B cell (primary cell): Measurements from ENCODE around the gene RBM26. TPM values are rescaled to one million over a fixed set of nuclear protein-coding genes. Genes with fewer than 3 reads are reported as not detected.

Source experiments
- ATAC-seq: fragments of 200-7000 bp; cut with Tn5 transposase; one replicate; pipeline ENCODE4 v1.10.0; 2021; ENCODE audit warnings: low read depth, mild to moderate bottlenecking, moderate number of reproducible peaks, moderate library complexity
- CTCF ChIA-PET: fragments of 350-600 bp; sonication (Branson Sonifier 250); formaldehyde crosslinking; loops from one replicate; lab custom pipeline; 2021; ENCODE audit warnings: antibody characterized with exemption, inconsistent platforms; lab: Charles Lee
- POLR2A ChIA-PET: fragments of 350-600 bp; sonication (Branson Sonifier 250); formaldehyde crosslinking; loops from one replicate; lab custom pipeline; 2021; ENCODE audit warnings: antibody characterized with exemption; lab: Charles Lee
- DNase-seq: peaks from one replicate; pipeline ENCODE4 v3.0.0; 2013
- H2AFZ ChIP-seq: 2 replicates; pipeline ENCODE4 v1.6.1; 2012; ENCODE audit warnings: mild to moderate bottlenecking, low read depth, low read length; ENCODE audit not compliant: insufficient read depth, poor library complexity, severe bottlenecking
- H3K27ac ChIP-seq, 2 donors: 1 replicate in 1 of 2; 2 replicates in 1 of 2; pipeline ENCODE4 v1.5.1; 2012 to 2013; ENCODE audit warnings: low read length in 2 of 2, mild to moderate bottlenecking in 2 of 2, moderate library complexity in 1 of 2
- H3K27me3 ChIP-seq, 4 experiments: fragments of 200-600 bp in 1 of 4; sonication (generic) in 1 of 4; replicated peaks in 1 of 4; 1 replicate in 2 of 4; 2 replicates in 2 of 4; pipeline versions ENCODE4 v1.6.1 to v1.7.0; 2013 to 2016; ENCODE audit warnings: low read length in 3 of 4, mild to moderate bottlenecking in 2 of 4, mixed read lengths in 1 of 4, moderate library complexity in 1 of 4; ENCODE audit not compliant: insufficient read depth in 4 of 4, control insufficient read depth in 3 of 4; ENCODE audit errors: control extremely low read depth in 1 of 4
- H3K36me3 ChIP-seq, 2 experiments: replicated peaks in 1 of 2; 1 replicate in 1 of 2; 2 replicates in 1 of 2; pipeline versions ENCODE4 v1.6.1 to v1.7.1; 2013; ENCODE audit warnings: low read length in 1 of 2; ENCODE audit not compliant: insufficient read depth in 2 of 2, control insufficient read depth in 1 of 2; ENCODE audit errors: control extremely low read depth in 1 of 2, extremely low read depth in 1 of 2
- H3K4me1 ChIP-seq, 2 donors: fragments of 200-600 bp in 1 of 2; sonication (generic) in 1 of 2; 1 replicate in 1 of 2; 2 replicates in 1 of 2; pipeline versions ENCODE4 v1.5.1 to v1.6.1; 2013 to 2017; ENCODE audit warnings: low read length in 2 of 2; ENCODE audit not compliant: control insufficient read depth in 2 of 2, insufficient read depth in 2 of 2
- H3K4me2 ChIP-seq: replicated peaks from 2 replicates; pipeline ENCODE3; 2012; ENCODE audit warnings: mild to moderate bottlenecking, low read depth, low read length; ENCODE audit not compliant: poor library complexity, severe bottlenecking
- H3K4me3 ChIP-seq, 5 experiments: fragments of 200-600 bp in 1 of 5; sonication (generic) in 1 of 5; 1 replicate in 3 of 5; 2 replicates in 2 of 5; pipeline versions ENCODE4 v1.5.1 to v1.7.0; 2011 to 2016; ENCODE audit warnings: low read length in 4 of 5, mild to moderate bottlenecking in 4 of 5, low read depth in 2 of 5, control low read depth in 1 of 5, moderate library complexity in 1 of 5; ENCODE audit not compliant: insufficient read depth in 1 of 5; ENCODE audit errors: control extremely low read depth in 1 of 5, extremely low read depth in 1 of 5
- H3K79me2 ChIP-seq: fragments of 200-600 bp; sonication (generic); one replicate; pipeline ENCODE4 v1.6.0; 2016; ENCODE audit warnings: low read length; ENCODE audit not compliant: control insufficient read depth, insufficient read depth
- H3K9ac ChIP-seq: fragments of 200-600 bp; sonication (generic); 2 replicates; pipeline ENCODE4 v1.6.1; 2017; ENCODE audit warnings: mild to moderate bottlenecking, low read length, moderate library complexity
- H3K9me3 ChIP-seq, 3 donors: one replicate each; pipeline versions ENCODE4 v1.6.1 to v1.7.1; 2013; ENCODE audit warnings: low read length in 2 of 3; ENCODE audit not compliant: control insufficient read depth in 2 of 3, insufficient read depth in 1 of 3; ENCODE audit errors: control extremely low read depth in 1 of 3
- H4K20me1 ChIP-seq: 2 replicates; pipeline ENCODE4 v1.6.0; 2012; ENCODE audit warnings: mild to moderate bottlenecking, low read length; ENCODE audit not compliant: insufficient read depth, control insufficient read depth, poor library complexity, severe bottlenecking
- H3K27ac Mint-ChIP-seq: one replicate; pipeline ENCODE4 v1.8.0; 2021; ENCODE audit warnings: mixed read lengths
- H3K27me3 Mint-ChIP-seq: one replicate; pipeline ENCODE4 v1.8.0; 2021; ENCODE audit warnings: mixed read lengths
- H3K4me1 Mint-ChIP-seq: one replicate; pipeline ENCODE4 v1.8.0; 2021; ENCODE audit warnings: mixed read lengths
- H3K4me3 Mint-ChIP-seq: one replicate; pipeline ENCODE4 v1.8.0; 2021; ENCODE audit warnings: mixed read lengths
- H3K9me3 Mint-ChIP-seq: one replicate; pipeline ENCODE4 v1.8.0; 2022; ENCODE audit warnings: mixed read lengths; ENCODE audit not compliant: insufficient read depth
- CTCF ChIP-seq: fragments of 200-600 bp; IDR thresholded peaks from one replicate; pipeline ENCODE4 v1.8.0; 2022; ENCODE audit warnings: antibody characterized with exemption, mild to moderate bottlenecking
- EZH2 ChIP-seq: IDR thresholded peaks from 2 replicates; pipeline ENCODE4 v1.6.1; 2012; ENCODE audit warnings: borderline replicate concordance, low read depth, mild to moderate bottlenecking, moderate library complexity, low read length; ENCODE audit not compliant: insufficient read depth, poor library complexity, severe bottlenecking
- WGBS: methylation state at CpG from one replicate; pipeline ENCODE4 v1.1.5; 2013; ENCODE audit warnings: missing lambda C conversion rate; ENCODE audit not compliant: insufficient coverage; 5-methylcytosine and 5-hydroxymethylcytosine counted together
- intact Hi-C: fragments of 100-400 bp; cut with micrococcal nuclease; formaldehyde crosslinking; loops from one replicate; pipeline ENCODE4 v1.10.0; 2022
- polyA plus RNA-seq: library from polyadenylated mRNA; depleted of rRNA; stranded (reverse); fragments of >200 nt; gene quantifications from 2 replicates; pipeline ENCODE4 v1.2.3, GENCODE V29; 2012
- total RNA-seq, 2 donors: library from RNA; stranded (reverse); fragments of 120-200 nt in 1 of 2; gene quantifications; 1 replicate in 1 of 2; 2 replicates in 1 of 2; pipeline versions ENCODE4 v1.2.3 to v1.2.4, GENCODE V29; 2013 to 2022

Gene RBM26
- total and polyA plus RNA-seq, 2 donors (not counting 1 experiment from before 2014, with no cell fraction given) = 34.5 to 159 TPM

GRCh38 chr13:79361299-79361698 is 44.8 kb downstream of the RBM26 start:
- no peak overlapping the region for H3K4me3 Mint-ChIP-seq
- Histone ChIP-seq H3K4me1 (peaks cover 0 to 5% of the 10 kb centered on the region in 2 donors), H3K79me2 (peaks cover 24% of the 10 kb centered on the region), H3K9ac (no peak overlapping the region), H3K4me3 (no peak overlapping the region), H3K4me2 (no peak overlapping the region), H4K20me1 (no peaks in the 10 kb centered on the region), H3K9me3 (no peaks in the 10 kb centered on the region), H3K36me3 (peaks cover 24 to 75% of the 10 kb centered on the region in 2 experiments), H3K27ac (no peak overlapping the region), H2AFZ (no peak overlapping the region), H3K27me3 (no peaks in the 10 kb centered on the region)
- no peak for DNase-seq
- H3K9me3 Mint-ChIP-seq = no peaks in the 10 kb centered on the region
- no peaks in the 10 kb centered on the region for H3K27me3 Mint-ChIP-seq
- no peak overlapping the region for H3K27ac Mint-ChIP-seq
- 100% methylated on average over 2 of the region's 3 CpGs for WGBS
- TF ChIP-seq CTCF = no peak
- no peak for TF ChIP-seq EZH2
- peaks cover 13% of the 10 kb centered on the region for H3K4me1 Mint-ChIP-seq
- intact Hi-C loops = loop anchor here (5.0 kb wide), 1 partner anchor 34 kb away; no protein-coding TSS in a partner anchor
- ChIA-PET CTCF (interaction anchor here (1.4 kb wide), 1 partner anchor 33 kb away, joined by 3 read pairs; no protein-coding TSS in a partner anchor), POLR2A (no interaction called here)
- no peak for ATAC-seq

GRCh38 chr13:79360095-79360494 is 46.0 kb downstream of the RBM26 start:
- Mint-ChIP-seq H3K4me1 (peaks cover 13% of the 10 kb centered on the region), H3K27me3 (no peaks in the 10 kb centered on the region), H3K27ac (no peak overlapping the region), H3K4me3 (no peak overlapping the region), H3K9me3 (no peaks in the 10 kb centered on the region)
- Histone ChIP-seq H3K4me3 (no peak overlapping the region), H3K36me3 (peaks cover 15 to 76% of the 10 kb centered on the region in 2 experiments), H3K9me3 (no peaks in the 10 kb centered on the region), H2AFZ (no peak overlapping the region), H3K79me2 (peaks cover 24% of the 10 kb centered on the region), H3K4me2 (no peak overlapping the region), H4K20me1 (no peaks in the 10 kb centered on the region), H3K9ac (no peak overlapping the region), H3K27ac (no peak overlapping the region), H3K4me1 (peaks cover 0 to 5% of the 10 kb centered on the region in 2 donors), H3K27me3 (no peaks in the 10 kb centered on the region)
- intact Hi-C loops = loop anchor here (5.0 kb wide), 1 partner anchor 33 kb away; no protein-coding TSS in a partner anchor
- ChIA-PET POLR2A (no interaction called here), CTCF (interaction anchor here (0.6 to 1.4 kb wide), 2 partner anchors 34 to 1579 kb away, joined by 3 to 8 read pairs; no protein-coding TSS in a partner anchor)
- DNase-seq (no peak), ATAC-seq (no peak)
- no CpG with 5 or more reads among the region's 1 CpG for WGBS
- no peak for TF ChIP-seq EZH2
- TF ChIP-seq CTCF = no peak
